ENCODE measurements around the gene MBOAT2. TPM values are rescaled to one million over a fixed set of nuclear protein-coding genes. Genes with fewer than 3 reads are reported as not detected.
"Not testable (repeated sequence)": the region's sequence is repeated elsewhere in the genome, so short reads cannot be mapped to it uniquely, and the experiment has no call there.

Gene MBOAT2
- total RNA-seq, 1 donor from 2014 or later: 84.0 TPM

GRCh38 chr2:8895087-8895912 is 108.2 kb downstream of the MBOAT2 start:
- peaks cover 12% of the 10 kb centered on the region for H3K9me3 Mint-ChIP-seq
- not testable (repeated sequence) for H3K27me3 ChIP-seq; H3F3A ChIP-seq (ENCODE audit: low read depth); H3K9ac ChIP-seq; H3K4me3 ChIP-seq; H2AFZ ChIP-seq (replicated peaks); H3K27me3 Mint-ChIP-seq (ENCODE audit: insufficient read depth, low read depth); H3K4me1 Mint-ChIP-seq; H4K20me1 ChIP-seq (ENCODE audit: low read depth); H3K27ac Mint-ChIP-seq; H3K4me3 Mint-ChIP-seq; H3K4me1 ChIP-seq; H3K27ac ChIP-seq; H3K9me3 ChIP-seq (ENCODE audit: low read depth); H3K4me2 ChIP-seq; H3K36me3 ChIP-seq; H3K79me2 ChIP-seq (ENCODE audit: low read depth); DNase-seq (ENCODE audit: low spot score)
- peaks cover 30% of the 10 kb centered on the region for H3K36me3 Mint-ChIP-seq

GRCh38 chr2:8893978-8894820 is 109.3 kb downstream of the MBOAT2 start:
- H3K9me3 Mint-ChIP-seq: peaks cover 12% of the 10 kb centered on the region
- H3K36me3 Mint-ChIP-seq: peaks cover 24% of the 10 kb centered on the region
- no peaks in the 10 kb centered on the region for H3K9me3 ChIP-seq (ENCODE audit: low read depth)
- no peaks in the 10 kb centered on the region for H3K4me1 ChIP-seq
- no peaks in the 10 kb centered on the region for H3K79me2 ChIP-seq (ENCODE audit: low read depth)
- peaks cover 3% of the 10 kb centered on the region for H3K27me3 Mint-ChIP-seq (ENCODE audit: insufficient read depth, low read depth)
- H2AFZ ChIP-seq (replicated peaks): no peak overlapping the region
- no peak overlapping the region for H3K27ac ChIP-seq
- no peak for TF ChIP-seq EZH2phosphoT487 (IDR thresholded peaks at IDR 0.05)
- H3K9ac ChIP-seq: no peak overlapping the region
- H3K4me3 Mint-ChIP-seq: no peak overlapping the region
- no peak overlapping the region for H3K4me2 ChIP-seq
- H3K27me3 ChIP-seq: no peaks in the 10 kb centered on the region
- DNase-seq (ENCODE audit: low spot score): no peak
- no peak overlapping the region for H3K4me3 ChIP-seq
- peaks cover 7% of the 10 kb centered on the region for H3K4me1 Mint-ChIP-seq
- H3F3A ChIP-seq (ENCODE audit: low read depth): no peaks in the 10 kb centered on the region
- H3K36me3 ChIP-seq: no peaks in the 10 kb centered on the region
- no peak overlapping the region for H3K27ac Mint-ChIP-seq
- H4K20me1 ChIP-seq (ENCODE audit: low read depth): no peaks in the 10 kb centered on the region

GRCh38 chr2:8893474-8893873 is 110.0 kb downstream of the MBOAT2 start:
- Mint-ChIP-seq H3K9me3 (peaks cover 12% of the 10 kb centered on the region), H3K4me1 (peaks cover 7% of the 10 kb centered on the region), H3K27me3 (ENCODE audit: insufficient read depth, low read depth) (peaks cover 3% of the 10 kb centered on the region), H3K27ac (no peak overlapping the region), H3K36me3 (peaks cover 24% of the 10 kb centered on the region), H3K4me3 (no peak overlapping the region)
- no peak overlapping the region for H3K4me3 ChIP-seq
- no peak overlapping the region for H2AFZ ChIP-seq (replicated peaks)
- no peaks in the 10 kb centered on the region for H3F3A ChIP-seq (ENCODE audit: low read depth)
- no peaks in the 10 kb centered on the region for H3K27me3 ChIP-seq
- no peaks in the 10 kb centered on the region for H3K36me3 ChIP-seq
- H3K4me1 ChIP-seq: no peaks in the 10 kb centered on the region
- TF ChIP-seq CTCF (IDR thresholded peaks at IDR 0.05) (no peak), EZH2 (IDR thresholded peaks at IDR 0.05) (no peak), EZH2phosphoT487 (IDR thresholded peaks at IDR 0.05) (no peak)
- H3K27ac ChIP-seq: no peak overlapping the region
- no peaks in the 10 kb centered on the region for H3K79me2 ChIP-seq (ENCODE audit: low read depth)
- H3K9me3 ChIP-seq (ENCODE audit: low read depth): no peaks in the 10 kb centered on the region
- H3K4me2 ChIP-seq: no peak overlapping the region
- no peak for DNase-seq (ENCODE audit: low spot score)
- no peaks in the 10 kb centered on the region for H4K20me1 ChIP-seq (ENCODE audit: low read depth)
- no peak overlapping the region for H3K9ac ChIP-seq

GRCh38 chr2:8892111-8892510 is 111.4 kb downstream of the MBOAT2 start:
- H3K4me1 ChIP-seq: peaks cover 6% of the 10 kb centered on the region
- H4K20me1 ChIP-seq (ENCODE audit: low read depth): no peaks in the 10 kb centered on the region
- TF ChIP-seq CTCF (IDR thresholded peaks at IDR 0.05) (no peak), EZH2 (IDR thresholded peaks at IDR 0.05) (no peak), EZH2phosphoT487 (IDR thresholded peaks at IDR 0.05) (no peak)
- Mint-ChIP-seq H3K27ac (no peak overlapping the region), H3K27me3 (ENCODE audit: insufficient read depth, low read depth) (peaks cover 3% of the 10 kb centered on the region), H3K36me3 (peaks cover 24% of the 10 kb centered on the region), H3K9me3 (peaks cover 12% of the 10 kb centered on the region), H3K4me1 (peaks cover 7% of the 10 kb centered on the region), H3K4me3 (no peak overlapping the region)
- no peak overlapping the region for H3K4me2 ChIP-seq
- no peak for DNase-seq (ENCODE audit: low spot score)
- H2AFZ ChIP-seq (replicated peaks): no peak overlapping the region
- H3K9ac ChIP-seq: no peak overlapping the region
- no peak overlapping the region for H3K27ac ChIP-seq
- H3F3A ChIP-seq (ENCODE audit: low read depth): no peaks in the 10 kb centered on the region
- no peak overlapping the region for H3K4me3 ChIP-seq
- no peaks in the 10 kb centered on the region for H3K9me3 ChIP-seq (ENCODE audit: low read depth)
- no peaks in the 10 kb centered on the region for H3K27me3 ChIP-seq
- no peaks in the 10 kb centered on the region for H3K79me2 ChIP-seq (ENCODE audit: low read depth)
- H3K36me3 ChIP-seq: no peaks in the 10 kb centered on the region

Data from neural progenitor cell (in vitro differentiated cells).